ENCODE data around the gene EDEM2.

DNA sequence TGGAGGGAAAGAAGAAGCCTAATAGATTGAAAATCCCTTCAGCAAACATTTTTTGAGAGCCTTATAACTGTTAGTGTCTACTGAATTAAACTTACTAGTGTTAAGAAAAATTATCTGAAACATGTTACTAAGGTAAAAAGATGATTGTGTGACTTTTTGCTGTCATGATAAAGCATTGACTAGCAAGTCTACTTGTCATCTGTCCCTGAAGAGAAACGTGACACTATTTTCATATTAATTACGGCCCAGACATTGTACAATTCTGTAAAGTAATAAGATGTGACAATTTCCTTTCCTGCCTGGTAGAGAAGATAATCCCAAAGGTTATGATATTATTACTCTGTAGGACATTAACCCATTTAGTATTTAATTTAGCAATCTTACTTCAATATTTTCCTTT lies 8.8 kb upstream of the EDEM2 start:
- TF ChIP-seq, protein P1, sequence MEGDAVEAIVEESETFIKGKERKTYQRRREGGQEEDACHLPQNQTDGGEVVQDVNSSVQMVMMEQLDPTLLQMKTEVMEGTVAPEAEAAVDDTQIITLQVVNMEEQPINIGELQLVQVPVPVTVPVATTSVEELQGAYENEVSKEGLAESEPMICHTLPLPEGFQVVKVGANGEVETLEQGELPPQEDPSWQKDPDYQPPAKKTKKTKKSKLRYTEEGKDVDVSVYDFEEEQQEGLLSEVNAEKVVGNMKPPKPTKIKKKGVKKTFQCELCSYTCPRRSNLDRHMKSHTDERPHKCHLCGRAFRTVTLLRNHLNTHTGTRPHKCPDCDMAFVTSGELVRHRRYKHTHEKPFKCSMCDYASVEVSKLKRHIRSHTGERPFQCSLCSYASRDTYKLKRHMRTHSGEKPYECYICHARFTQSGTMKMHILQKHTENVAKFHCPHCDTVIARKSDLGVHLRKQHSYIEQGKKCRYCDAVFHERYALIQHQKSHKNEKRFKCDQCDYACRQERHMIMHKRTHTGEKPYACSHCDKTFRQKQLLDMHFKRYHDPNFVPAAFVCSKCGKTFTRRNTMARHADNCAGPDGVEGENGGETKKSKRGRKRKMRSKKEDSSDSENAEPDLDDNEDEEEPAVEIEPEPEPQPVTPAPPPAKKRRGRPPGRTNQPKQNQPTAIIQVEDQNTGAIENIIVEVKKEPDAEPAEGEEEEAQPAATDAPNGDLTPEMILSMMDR (IDR thresholded peaks at IDR 0.05), result no peak
- TF ChIP-seq POLR2AphosphoS5 (IDR thresholded peaks at IDR 0.05; ENCODE audit: low read depth, low read length) (no peak), SIN3A (IDR thresholded peaks at IDR 0.05; ENCODE audit: borderline replicate concordance, insufficient read depth, low read depth, low read length) (no peak), TCF7L2 (IDR thresholded peaks at IDR 0.05; ENCODE audit: low read depth, low read length) (no peak)
- TF ChIP-seq, protein P2, sequence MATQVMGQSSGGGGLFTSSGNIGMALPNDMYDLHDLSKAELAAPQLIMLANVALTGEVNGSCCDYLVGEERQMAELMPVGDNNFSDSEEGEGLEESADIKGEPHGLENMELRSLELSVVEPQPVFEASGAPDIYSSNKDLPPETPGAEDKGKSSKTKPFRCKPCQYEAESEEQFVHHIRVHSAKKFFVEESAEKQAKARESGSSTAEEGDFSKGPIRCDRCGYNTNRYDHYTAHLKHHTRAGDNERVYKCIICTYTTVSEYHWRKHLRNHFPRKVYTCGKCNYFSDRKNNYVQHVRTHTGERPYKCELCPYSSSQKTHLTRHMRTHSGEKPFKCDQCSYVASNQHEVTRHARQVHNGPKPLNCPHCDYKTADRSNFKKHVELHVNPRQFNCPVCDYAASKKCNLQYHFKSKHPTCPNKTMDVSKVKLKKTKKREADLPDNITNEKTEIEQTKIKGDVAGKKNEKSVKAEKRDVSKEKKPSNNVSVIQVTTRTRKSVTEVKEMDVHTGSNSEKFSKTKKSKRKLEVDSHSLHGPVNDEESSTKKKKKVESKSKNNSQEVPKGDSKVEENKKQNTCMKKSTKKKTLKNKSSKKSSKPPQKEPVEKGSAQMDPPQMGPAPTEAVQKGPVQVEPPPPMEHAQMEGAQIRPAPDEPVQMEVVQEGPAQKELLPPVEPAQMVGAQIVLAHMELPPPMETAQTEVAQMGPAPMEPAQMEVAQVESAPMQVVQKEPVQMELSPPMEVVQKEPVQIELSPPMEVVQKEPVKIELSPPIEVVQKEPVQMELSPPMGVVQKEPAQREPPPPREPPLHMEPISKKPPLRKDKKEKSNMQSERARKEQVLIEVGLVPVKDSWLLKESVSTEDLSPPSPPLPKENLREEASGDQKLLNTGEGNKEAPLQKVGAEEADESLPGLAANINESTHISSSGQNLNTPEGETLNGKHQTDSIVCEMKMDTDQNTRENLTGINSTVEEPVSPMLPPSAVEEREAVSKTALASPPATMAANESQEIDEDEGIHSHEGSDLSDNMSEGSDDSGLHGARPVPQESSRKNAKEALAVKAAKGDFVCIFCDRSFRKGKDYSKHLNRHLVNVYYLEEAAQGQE (IDR thresholded peaks at IDR 0.05; ENCODE audit: insufficient read depth in 1 of 2, low read depth in 2 of 2, low read length in 1 of 2), result no peak

Measured in Panc1 (cell line).